Body of pancreas (tissue), 4 donors: ENCODE results near the gene CTH. TPM values are rescaled to one million over a fixed set of nuclear protein-coding genes. Genes with fewer than 3 reads are reported as not detected.

Source experiments
- ATAC-seq: fragments of 150-250 bp; one replicate; pipeline ENCODE4 v1.9.1; 2016
- DNase-seq, 4 donors: peaks; one replicate each; pipeline ENCODE4 v3.0.0-alpha.2; 2019
- H3K27ac ChIP-seq, 4 donors: fragments of 200-600 bp; sonication (generic); 1 replicate in 3 of 4; 2 replicates in 1 of 4; pipeline versions ENCODE4 v1.5.1 to v1.6.1; 2016 to 2019; ENCODE audit warnings: mild to moderate bottlenecking in 1 of 4, mixed read lengths in 1 of 4, moderate library complexity in 1 of 4
- H3K27me3 ChIP-seq, 2 donors: fragments of 200-600 bp; sonication (generic); one replicate each; pipeline ENCODE4 v1.6.0; 2016; ENCODE audit warnings: mild to moderate bottlenecking in 1 of 2
- H3K36me3 ChIP-seq, 2 donors: fragments of 200-600 bp; sonication (generic); replicated peaks in 1 of 2; 2 replicates each; pipeline ENCODE4 v1.5.1; 2016; ENCODE audit warnings: low read depth in 2 of 2; ENCODE audit not compliant: insufficient read depth in 1 of 2
- H3K4me1 ChIP-seq: fragments of 200-600 bp; sonication (generic); one replicate; pipeline ENCODE4 v1.6.0; 2016
- H3K4me3 ChIP-seq, 2 donors: fragments of 200-600 bp; sonication (generic); 1 replicate in 1 of 2; 2 replicates in 1 of 2; pipeline ENCODE4 v1.5.1; 2016 to 2019
- H3K9me3 ChIP-seq, 3 donors: fragments of 200-600 bp; sonication (generic); 1 replicate in 2 of 3; 2 replicates in 1 of 3; pipeline ENCODE4 v1.5.1; 2016
- CTCF ChIP-seq, 7 experiments: fragments of 450-650 bp in 4 of 7; fragments of 200-600 bp in 3 of 7; sonication (generic) in 3 of 7; IDR thresholded peaks; one replicate each; pipeline ENCODE4 v1.5.1; 2016 to 2019; ENCODE audit warnings: antibody characterized with exemption in 7 of 7
- POLR2A ChIP-seq, 3 donors: fragments of 450-650 bp; IDR thresholded peaks; one replicate each; pipeline ENCODE4 v1.6.1; 2016; ENCODE audit warnings: antibody characterized with exemption in 3 of 3, mild to moderate bottlenecking in 2 of 3
- WGBS, 2 donors: methylation state at CpG; one replicate each; pipeline ENCODE4 v1.1.5; 2017; 5-methylcytosine and 5-hydroxymethylcytosine counted together
- intact Hi-C: fragments of 100-400 bp; cut with DNase I; formaldehyde crosslinking; loops from one replicate; pipeline ENCODE4 v1.15.1; 2023
- total RNA-seq, 2 donors: library from RNA; depleted of rRNA; stranded (reverse); fragments of >200 nt; gene quantifications; one replicate each; pipeline ENCODE4 v1.1.0, GENCODE V29; 2016

The CTH gene
- total RNA-seq, 2 donors from 2014 or later: 5.9 to 7.3 TPM

GRCh38 chr1:70431317-70431716, 20.2 kb downstream of the CTH start:
- Histone ChIP-seq H3K27ac (peak overlapping the region in 1 of 4 donors; percentile 32), H3K9me3 (no peaks in the 10 kb centered on the region), H3K27me3 (no peaks in the 10 kb centered on the region), H3K4me1 (peaks cover 28% of the 10 kb centered on the region), H3K36me3 (no peaks in the 10 kb centered on the region), H3K4me3 (no peak overlapping the region)
- no peak for DNase-seq
- ATAC-seq: no peak
- no peak for TF ChIP-seq CTCF (IDR thresholded peaks at IDR 0.05)
- TF ChIP-seq POLR2A (IDR thresholded peaks at IDR 0.05): no peak
- WGBS, 2 donors: 33 to 35% methylated on average over 2 of the region's 2 CpGs
- intact Hi-C loops: no loop called here

GRCh38 chr1:70431874-70432273, 20.8 kb downstream of the CTH start:
- 7 to 16% methylated on average over 3 of the region's 3 CpGs for WGBS, 2 donors
- Histone ChIP-seq H3K36me3 (no peaks in the 10 kb centered on the region), H3K9me3 (no peaks in the 10 kb centered on the region), H3K27me3 (no peaks in the 10 kb centered on the region), H3K4me1 (peaks cover 28% of the 10 kb centered on the region), H3K27ac (peak overlapping the region in 1 of 4 donors; percentile 32), H3K4me3 (no peak overlapping the region)
- ATAC-seq: peak; percentile 50
- DNase-seq: no peak
- intact Hi-C loops: no loop called here
- TF ChIP-seq POLR2A (IDR thresholded peaks at IDR 0.05) (no peak), CTCF (IDR thresholded peaks at IDR 0.05) (no peak)

- TF ChIP-seq CTCF (IDR thresholded peaks at IDR 0.05) (no peak), POLR2A (IDR thresholded peaks at IDR 0.05) (no peak)
- no peak overlapping the region for H3K4me3 ChIP-seq
- DNase-seq: no peak
- H3K36me3 ChIP-seq: no peaks in the 10 kb centered on the region
- peaks cover 24% of the 10 kb centered on the region for H3K4me1 ChIP-seq
- intact Hi-C loops: no loop called here
- H3K27me3 ChIP-seq: no peaks in the 10 kb centered on the region
- no peaks in the 10 kb centered on the region for H3K9me3 ChIP-seq
- H3K27ac ChIP-seq: no peak overlapping the region
- WGBS, 2 donors: 40 to 94% methylated on average over 1 of the region's 1 CpG
- no peak for ATAC-seq
Measured at GRCh38 chr1:70434253-70434859, 23.3 kb downstream of the CTH start.

GRCh38 chr1:70436622-70437251, 25.7 kb downstream of the CTH start:
- intact Hi-C loops: no loop called here
- ATAC-seq: no peak
- H3K4me3 ChIP-seq: no peak overlapping the region
- 80% methylated on average over 6 of the region's 6 CpGs for WGBS, 2 donors
- H3K27me3 ChIP-seq: no peaks in the 10 kb centered on the region
- DNase-seq: no peak
- no peak overlapping the region for H3K27ac ChIP-seq
- no peaks in the 10 kb centered on the region for H3K9me3 ChIP-seq
- peaks cover 12% of the 10 kb centered on the region for H3K4me1 ChIP-seq
- TF ChIP-seq POLR2A (IDR thresholded peaks at IDR 0.05) (no peak), CTCF (IDR thresholded peaks at IDR 0.05) (peak in 3 of 7 experiments; percentile 7 to 28 (median 18))
- no peaks in the 10 kb centered on the region for H3K36me3 ChIP-seq

GRCh38 chr1:70438529-70438928, 27.5 kb downstream of the CTH start:
- Histone ChIP-seq H3K27ac (no peak overlapping the region), H3K36me3 (no peaks in the 10 kb centered on the region), H3K4me1 (peaks cover 5% of the 10 kb centered on the region), H3K9me3 (no peaks in the 10 kb centered on the region), H3K27me3 (no peaks in the 10 kb centered on the region), H3K4me3 (no peak overlapping the region)
- WGBS, 2 donors: 56 to 60% methylated on average over 2 of the region's 2 CpGs
- no peak for TF ChIP-seq CTCF (IDR thresholded peaks at IDR 0.05)
- no peak for DNase-seq
- ATAC-seq: no peak
- intact Hi-C loops: no loop called here
